MG63 (cell line): ENCODE measurements around the gene TRPM3. TPM values are rescaled to one million over a fixed set of nuclear protein-coding genes. Genes with fewer than 3 reads are reported as not detected.

ENCODE experiments used
- DNase-seq: peaks from one replicate; pipeline ENCODE4 v3.0.0-alpha.2; 2020
- H3K27me3 ChIP-seq: fragments of 250-450 bp; sonication (Bioruptor Pico); 2 replicates; pipeline ENCODE4 v1.5.1; 2020; ENCODE audit warnings: mild to moderate bottlenecking, moderate library complexity
- H3K36me3 ChIP-seq: fragments of 250-450 bp; sonication (Bioruptor Pico); 2 replicates; pipeline ENCODE4 v1.5.1; 2020; ENCODE audit warnings: mild to moderate bottlenecking, moderate library complexity
- H3K4me3 ChIP-seq: fragments of 250-450 bp; sonication (Bioruptor Pico); 2 replicates; pipeline ENCODE4 v1.5.1; 2020; ENCODE audit warnings: mild to moderate bottlenecking, moderate library complexity
- H3K9me3 ChIP-seq: fragments of 250-450 bp; sonication (Bioruptor Pico); 2 replicates; pipeline ENCODE4 v1.5.1; 2020; ENCODE audit warnings: mild to moderate bottlenecking, moderate library complexity
- total RNA-seq: library from RNA; depleted of rRNA; stranded (reverse); fragments of >200 nt; shearing (Covaris generic); gene quantifications from 2 replicates; pipeline ENCODE4 v1.2.3, GENCODE V29; 2014; ENCODE audit warnings: low replicate concordance

TRPM3 gene
- total RNA-seq, 1 experiment from 2014 or later, result not detected

DNA sequence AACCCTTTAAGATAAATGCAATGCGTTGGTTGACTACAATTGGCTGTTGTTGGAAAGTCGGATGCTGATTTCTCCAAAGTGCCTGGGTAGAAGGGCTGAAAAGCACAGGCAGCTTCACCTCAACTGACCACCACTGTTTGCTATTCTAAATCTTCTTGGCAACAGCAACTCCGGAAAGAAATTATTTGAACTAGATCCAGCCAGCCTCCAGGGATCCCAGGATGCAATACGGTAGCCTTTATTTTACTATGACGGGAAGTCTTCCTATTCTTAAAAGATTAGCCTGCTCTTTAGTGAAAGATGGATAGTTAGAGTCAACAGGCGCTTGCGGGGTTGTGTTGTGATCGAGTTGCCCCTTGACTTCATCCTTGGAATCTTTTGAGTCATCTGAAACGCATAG lies 628.4 kb downstream of the TRPM3 start:
- DNase-seq, result no peak
- Histone ChIP-seq H3K9me3 (no peaks in the 10 kb centered on the region), H3K4me3 (no peak overlapping the region), H3K36me3 (no peaks in the 10 kb centered on the region), H3K27me3 (no peaks in the 10 kb centered on the region)

DNA sequence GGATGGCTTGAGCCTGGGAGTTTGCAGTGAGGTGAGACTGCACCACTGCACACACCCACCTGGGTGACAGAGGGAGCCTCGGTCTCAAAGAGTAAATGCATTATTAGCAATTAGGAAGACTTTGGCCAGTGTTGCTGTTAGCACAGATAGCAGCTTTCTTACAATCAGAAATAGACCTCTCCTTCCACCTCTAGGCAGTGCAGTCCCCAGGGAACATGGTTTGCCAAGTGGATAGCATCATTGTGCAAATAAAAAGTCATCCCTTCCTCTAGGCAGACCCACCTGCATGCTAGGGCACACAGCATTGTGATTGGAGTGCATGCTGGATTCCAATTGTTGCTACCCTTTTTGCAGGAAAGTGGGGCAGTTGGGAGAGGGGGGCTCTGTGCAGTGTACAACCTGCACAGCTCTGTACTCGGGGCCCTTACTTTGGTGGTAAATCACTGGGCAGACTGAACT lies 629.1 kb downstream of the TRPM3 start:
- Histone ChIP-seq H3K9me3 (no peaks in the 10 kb centered on the region), H3K4me3 (no peak overlapping the region), H3K36me3 (no peaks in the 10 kb centered on the region), H3K27me3 (no peaks in the 10 kb centered on the region)
- no peak for DNase-seq

DNA sequence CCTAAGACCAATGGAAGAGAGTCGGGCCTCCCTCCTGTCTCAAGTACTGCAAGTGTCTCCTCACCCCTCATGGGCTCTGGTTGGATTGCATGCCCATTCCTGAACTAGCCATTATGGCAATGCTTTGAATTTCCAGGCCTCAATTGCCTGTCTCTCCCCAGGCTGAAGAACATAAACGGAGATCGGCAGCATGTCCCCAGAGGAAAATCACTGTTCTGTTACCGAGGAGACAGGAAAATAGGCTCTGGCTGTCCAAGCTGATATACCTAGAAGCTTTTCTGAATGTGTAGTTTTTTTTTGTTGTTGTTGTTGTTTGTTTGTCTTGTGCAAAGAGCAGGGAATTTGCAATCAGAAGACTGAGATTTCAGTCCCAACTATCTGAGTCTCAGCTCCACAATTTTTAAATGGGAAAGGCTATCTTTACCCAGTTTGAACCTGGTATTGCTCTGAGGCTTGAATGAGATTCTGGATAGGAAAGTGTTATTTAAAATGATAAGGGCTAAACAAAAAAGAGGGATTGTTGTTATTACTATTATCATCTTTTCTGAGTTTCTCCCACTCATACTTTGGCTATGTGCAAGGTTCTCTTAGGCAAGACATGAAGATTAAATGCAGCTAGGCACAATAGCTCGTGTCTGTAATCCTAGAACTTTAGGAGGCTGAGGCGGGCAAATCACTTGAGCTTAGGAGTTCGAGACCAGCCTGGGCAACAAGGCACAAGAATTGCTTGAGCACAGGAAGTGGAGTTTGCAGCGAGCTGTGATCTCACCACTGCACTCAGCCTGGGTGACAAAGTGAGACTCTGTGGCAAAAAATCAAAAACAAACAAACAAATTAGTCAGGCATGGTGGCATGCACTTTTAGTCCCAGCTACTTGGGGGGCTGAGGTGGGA lies 629.7 kb downstream of the TRPM3 start:
- Histone ChIP-seq H3K36me3 (no peaks in the 10 kb centered on the region), H3K4me3 (no peak overlapping the region), H3K27me3 (no peaks in the 10 kb centered on the region), H3K9me3 (no peaks in the 10 kb centered on the region)
- DNase-seq, result no peak

DNA sequence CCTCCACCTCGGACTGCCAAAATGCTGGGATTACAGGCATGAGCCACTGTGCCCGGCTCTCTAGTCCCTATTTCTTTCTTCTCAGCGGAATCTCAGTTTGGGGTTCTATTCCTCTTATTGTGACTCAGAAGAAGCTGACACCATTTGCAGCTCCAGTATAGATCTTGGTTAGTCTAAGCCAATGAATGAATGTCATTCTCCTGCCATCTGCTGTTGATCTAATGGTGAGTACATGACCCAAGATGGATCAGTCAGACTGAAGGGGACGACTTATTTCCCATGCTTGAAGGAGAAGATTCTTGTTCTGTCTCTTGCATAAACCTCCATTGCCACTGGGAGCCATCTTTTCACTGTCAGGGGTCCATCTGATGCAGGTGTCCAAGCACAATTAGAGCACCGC lies 630.9 kb downstream of the TRPM3 start:
- H3K27me3 ChIP-seq, result no peaks in the 10 kb centered on the region
- no peaks in the 10 kb centered on the region for H3K36me3 ChIP-seq
- no peak for DNase-seq
- no peaks in the 10 kb centered on the region for H3K9me3 ChIP-seq
- H3K4me3 ChIP-seq, result no peak overlapping the region

DNA sequence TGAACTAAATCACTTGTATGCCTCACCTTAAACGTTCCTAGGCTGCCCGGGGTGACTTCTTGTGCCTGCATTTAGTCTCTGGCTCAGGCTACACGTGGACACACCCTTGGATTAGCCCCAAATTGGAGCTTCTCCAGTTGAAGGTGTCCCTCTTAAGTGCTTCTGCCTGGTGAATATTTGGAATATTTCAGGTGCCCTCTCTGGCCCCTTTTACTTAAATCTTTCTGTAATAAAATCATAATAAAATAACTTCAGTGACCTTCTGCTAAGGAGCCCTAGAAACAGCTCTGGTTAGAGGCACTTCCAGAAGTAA lies 632.7 kb downstream of the TRPM3 start:
- Histone ChIP-seq H3K4me3 (no peak overlapping the region), H3K9me3 (no peaks in the 10 kb centered on the region), H3K27me3 (no peaks in the 10 kb centered on the region), H3K36me3 (no peaks in the 10 kb centered on the region)
- DNase-seq, result no peak

DNA sequence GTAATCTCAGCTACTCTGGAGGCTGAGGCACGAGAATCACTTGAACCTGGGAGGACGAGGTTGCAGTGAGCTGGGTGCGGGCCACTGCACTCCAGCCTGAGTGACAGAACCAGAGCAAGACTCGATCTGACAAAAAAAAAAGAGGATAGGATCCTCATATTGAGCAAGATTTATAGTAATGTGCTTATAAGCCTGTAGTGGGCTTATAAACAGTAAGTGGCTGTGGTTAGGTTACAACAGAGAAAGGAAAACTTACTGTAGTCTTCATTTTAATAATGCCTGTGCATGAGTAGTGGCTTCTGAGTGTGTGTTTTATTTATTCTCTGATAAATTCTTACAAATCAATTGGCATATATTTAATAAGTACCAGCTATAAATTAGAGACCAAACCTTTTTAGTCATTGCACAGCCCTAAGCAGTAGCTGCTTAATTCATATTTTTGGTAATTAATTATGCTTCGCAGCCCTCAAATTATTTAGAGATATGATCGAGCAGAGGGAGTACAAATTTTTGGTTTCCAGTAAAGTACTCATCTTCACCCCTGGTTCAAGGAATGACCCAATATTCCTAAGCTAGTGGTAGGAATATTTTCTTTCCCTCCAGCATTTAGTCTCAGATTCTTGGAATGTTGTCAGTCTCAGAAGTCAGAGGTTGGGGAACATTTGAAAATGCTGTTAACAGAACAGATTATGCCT lies 633.2 kb downstream of the TRPM3 start:
- H3K27me3 ChIP-seq, result no peaks in the 10 kb centered on the region
- no peaks in the 10 kb centered on the region for H3K9me3 ChIP-seq
- H3K4me3 ChIP-seq, result no peak overlapping the region
- DNase-seq, result no peak
- H3K36me3 ChIP-seq, result no peaks in the 10 kb centered on the region

DNA sequence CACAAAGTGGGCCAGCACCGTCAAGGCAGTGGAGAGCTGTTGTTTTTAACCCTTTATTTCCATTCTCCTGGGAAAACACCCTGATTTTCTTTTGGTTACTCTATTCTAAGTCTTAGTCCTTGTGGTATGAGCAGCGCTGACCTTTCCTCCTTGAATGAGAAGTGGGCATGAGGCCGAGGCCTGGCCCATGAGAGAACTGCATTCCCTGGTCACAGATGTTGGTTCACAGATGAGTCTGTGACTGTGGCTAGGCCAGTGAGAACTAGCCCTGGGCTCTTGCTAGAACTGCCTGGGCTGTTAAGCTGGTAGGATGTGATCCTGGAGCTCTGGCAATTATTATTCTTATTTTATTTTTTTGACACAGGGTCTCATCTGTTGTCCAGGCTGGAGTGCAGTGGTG lies 635.3 kb downstream of the TRPM3 start:
- Histone ChIP-seq H3K9me3 (no peaks in the 10 kb centered on the region), H3K4me3 (no peak overlapping the region), H3K36me3 (no peaks in the 10 kb centered on the region), H3K27me3 (no peaks in the 10 kb centered on the region)
- DNase-seq, result no peak

DNA sequence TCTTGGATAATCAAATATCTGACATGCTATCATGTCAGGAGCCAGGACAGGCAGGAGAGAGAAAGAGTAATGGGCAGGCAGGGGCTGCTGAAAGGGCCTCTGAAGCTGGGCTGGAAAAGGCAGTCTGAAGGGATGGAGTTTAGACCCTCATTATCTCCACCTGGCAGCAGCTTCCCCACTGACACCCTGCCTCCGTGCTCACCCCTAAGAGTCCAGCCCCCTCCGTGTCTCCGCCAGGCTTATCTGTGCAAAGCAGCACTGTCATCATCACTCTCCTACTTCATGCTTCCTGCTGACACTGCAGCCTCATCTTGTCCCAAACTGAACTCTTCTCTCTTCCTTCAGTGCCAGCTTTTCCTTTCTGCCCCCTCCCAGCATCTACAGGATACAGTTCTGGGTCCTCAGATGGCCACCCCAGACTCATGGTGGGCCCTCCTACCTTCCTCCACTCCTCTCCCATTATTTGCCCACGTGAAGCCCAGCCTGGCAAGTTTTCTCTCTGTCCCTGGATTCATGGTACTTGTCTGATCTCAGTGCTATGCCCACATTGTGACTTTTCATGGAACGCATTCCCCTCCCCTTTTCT lies 636.1 kb downstream of the TRPM3 start:
- Histone ChIP-seq H3K36me3 (no peaks in the 10 kb centered on the region), H3K9me3 (no peaks in the 10 kb centered on the region), H3K4me3 (no peak overlapping the region), H3K27me3 (no peaks in the 10 kb centered on the region)
- DNase-seq, result no peak

DNA sequence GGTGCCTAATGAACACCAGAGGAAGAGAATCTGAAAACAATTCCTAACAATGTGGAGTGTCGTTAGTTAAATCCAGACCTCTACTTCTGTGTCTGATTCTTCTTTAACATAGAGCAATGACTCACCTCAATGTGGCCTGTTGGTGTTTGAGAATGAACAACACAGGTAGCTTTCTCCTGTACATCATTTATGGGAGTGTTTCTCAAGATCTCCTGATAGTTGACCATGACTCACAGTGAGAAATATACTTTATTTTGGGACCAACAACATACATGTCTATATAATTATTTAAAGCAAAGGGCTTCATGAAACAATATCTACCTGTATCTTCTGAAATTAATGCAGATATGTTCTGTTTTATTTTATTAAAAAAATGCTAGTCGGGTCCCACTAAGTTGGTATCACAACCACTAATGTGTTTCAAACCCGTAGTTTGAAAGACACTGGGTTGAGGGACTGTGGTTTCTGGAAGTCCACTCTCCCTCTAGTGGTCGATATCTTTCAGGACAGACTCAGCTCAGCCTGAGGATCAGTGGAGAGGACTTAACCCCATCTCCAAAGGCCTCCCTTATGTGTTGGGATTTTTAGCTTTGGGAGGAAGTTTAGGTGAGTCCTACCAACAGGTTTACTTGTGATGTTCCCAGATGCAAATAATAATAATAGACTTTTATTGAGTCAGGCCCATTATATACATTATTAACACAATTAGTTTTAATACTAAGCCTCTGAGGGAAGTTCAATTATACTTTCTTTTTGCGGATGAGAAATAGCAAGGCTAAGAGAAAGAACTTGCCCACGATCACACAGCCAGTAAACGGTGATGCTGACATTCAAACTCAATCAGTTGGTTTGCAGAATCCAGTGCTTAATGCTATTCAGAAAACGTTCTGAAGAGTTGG lies 636.9 kb downstream of the TRPM3 start:
- no peaks in the 10 kb centered on the region for H3K9me3 ChIP-seq
- H3K36me3 ChIP-seq, result no peaks in the 10 kb centered on the region
- H3K27me3 ChIP-seq, result no peaks in the 10 kb centered on the region
- DNase-seq, result peak; percentile 10
- no peak overlapping the region for H3K4me3 ChIP-seq

DNA sequence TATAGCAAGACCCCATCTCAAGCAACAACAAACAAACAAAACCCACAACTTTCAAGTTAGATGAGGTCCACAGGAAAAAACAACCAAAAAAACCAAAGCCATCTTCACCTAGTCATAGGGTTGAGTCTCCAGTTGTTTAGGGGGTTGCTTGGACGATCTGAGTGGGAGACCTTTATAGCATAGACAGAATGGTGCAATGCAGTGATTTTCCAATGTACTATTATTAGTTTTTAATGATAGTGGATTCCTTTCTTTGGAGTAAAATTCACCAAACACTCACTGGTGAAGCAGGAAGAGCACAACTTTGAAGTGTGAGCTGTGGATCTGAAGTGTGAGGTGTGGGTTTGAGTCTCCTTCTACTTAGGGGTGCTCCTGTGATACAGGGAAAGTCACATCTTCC lies 640.0 kb downstream of the TRPM3 start:
- Histone ChIP-seq H3K4me3 (no peak overlapping the region), H3K27me3 (no peaks in the 10 kb centered on the region), H3K36me3 (no peaks in the 10 kb centered on the region), H3K9me3 (no peaks in the 10 kb centered on the region)
- no peak for DNase-seq

DNA sequence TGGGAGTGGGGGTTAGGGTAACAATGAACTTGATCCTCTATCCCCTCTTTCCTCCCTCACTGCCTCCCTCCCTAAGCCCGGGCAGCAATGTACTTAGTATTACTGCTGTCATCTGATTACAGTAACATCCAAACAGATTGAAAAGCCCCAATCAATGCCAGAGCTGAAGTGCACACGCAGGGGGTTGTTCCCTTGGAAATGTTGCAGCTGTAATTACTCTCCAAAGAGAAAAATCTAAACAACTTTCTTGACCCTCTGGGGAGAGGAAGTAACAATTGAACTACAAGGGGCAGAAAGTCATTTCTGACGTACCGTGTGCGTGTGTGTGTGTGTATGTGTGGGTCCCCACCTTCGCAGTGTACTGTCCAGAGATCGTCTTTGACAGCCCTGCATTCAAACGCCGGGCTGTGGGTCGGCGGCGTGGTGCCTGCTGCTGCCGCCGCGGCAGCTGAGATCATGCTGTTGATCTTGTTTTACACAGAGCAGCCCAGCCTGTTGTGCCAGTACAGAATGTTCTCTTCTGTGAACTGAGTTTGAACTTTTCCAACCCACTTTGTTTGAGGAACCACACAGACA lies 640.9 kb downstream of the TRPM3 start:
- no peaks in the 10 kb centered on the region for H3K9me3 ChIP-seq
- no peak overlapping the region for H3K4me3 ChIP-seq
- no peak for DNase-seq
- no peaks in the 10 kb centered on the region for H3K27me3 ChIP-seq
- no peaks in the 10 kb centered on the region for H3K36me3 ChIP-seq

DNA sequence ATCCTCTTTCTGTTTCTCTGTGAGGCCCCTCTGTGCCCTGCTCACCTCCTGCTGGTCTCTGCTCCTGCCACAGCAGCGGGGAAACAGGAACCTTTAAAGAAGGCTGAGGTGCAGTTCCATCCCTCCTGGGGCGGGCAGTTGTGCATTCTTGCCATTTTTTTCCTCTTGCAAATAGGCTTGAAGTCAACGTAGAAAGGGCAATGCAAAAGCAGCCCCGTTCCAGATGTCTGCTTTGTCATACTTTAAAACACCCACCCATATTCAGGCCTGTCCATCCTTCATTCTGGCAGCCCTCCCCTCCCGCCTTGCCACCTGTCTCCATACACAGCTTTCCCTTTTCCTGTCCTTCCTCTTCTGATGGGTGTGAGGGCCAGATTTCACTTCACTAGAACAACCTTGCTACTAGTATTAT lies 641.5 kb downstream of the TRPM3 start:
- Histone ChIP-seq H3K9me3 (no peaks in the 10 kb centered on the region), H3K36me3 (no peaks in the 10 kb centered on the region), H3K4me3 (no peak overlapping the region), H3K27me3 (no peaks in the 10 kb centered on the region)
- DNase-seq, result no peak
